A549 (cell line): ENCODE data around the gene SMCO4. TPM values are rescaled to one million over a fixed set of nuclear protein-coding genes. Genes with fewer than 3 reads are reported as not detected.

Source experiments
- ATAC-seq, 2 experiments: fragments of 200-7000 bp in 1 of 2; fragments of >200 bp in 1 of 2; cut with Nextera tagmentation in 1 of 2; cut with Tn5 transposase in 1 of 2; 3 replicates each; pipeline versions ENCODE4 v1.8.0 to v1.9.1; 2018 to 2020; ENCODE audit warnings: mild to moderate bottlenecking in 1 of 2, moderate library complexity in 1 of 2
- CTCF ChIA-PET: fragments of 300-600 bp; sonication (Branson Sonifier 250); formaldehyde crosslinking; extraction: SDS; loops from one replicate; lab custom pipeline; 2021; ENCODE audit warnings: antibody characterized with exemption, inconsistent platforms; lab: Yijun Ruan, JAX
- POLR2A ChIA-PET: fragments of 350-600 bp; formaldehyde crosslinking; extraction: SDS; loops from one replicate; lab custom pipeline; 2021; ENCODE audit warnings: antibody characterized with exemption, inconsistent platforms; lab: Yijun Ruan, JAX
- DNase-seq, 2 experiments: peaks; one replicate each; pipeline versions ENCODE4 v3.0.0 to v3.0.0-alpha.2; 2011 to 2016; ENCODE audit warnings: low read depth in 1 of 2, low spot score in 1 of 2
- FAIRE-seq: peaks from 2 replicates; lab custom pipeline; 2011; peaks lifted over from hg19 to GRCh38; lab: Jason Lieb, UNC
- H3K27ac ChIP-seq, 2 experiments: fragments of >200 bp; sonication (Bioruptor Twin); formaldehyde crosslinking; 3 replicates each; pipeline ENCODE4 v1.5.1; 2016 to 2017
- H3K4me1 ChIP-seq: fragments of >200 bp; sonication (Bioruptor Twin); formaldehyde crosslinking; 3 replicates; pipeline ENCODE4 v1.6.1; 2016
- H3K4me2 ChIP-seq: fragments of >200 bp; sonication (Bioruptor Twin); formaldehyde crosslinking; 3 replicates; pipeline ENCODE4 v1.6.1; 2016
- H3K4me3 ChIP-seq: fragments of >200 bp; sonication (Bioruptor Twin); formaldehyde crosslinking; 3 replicates; pipeline ENCODE4 v1.5.1; 2016
- H3K9me3 ChIP-seq: fragments of >200 bp; sonication (Bioruptor Twin); formaldehyde crosslinking; 3 replicates; pipeline ENCODE4 v1.6.1; 2016
- CBX2 ChIP-seq: fragments of 200-600 bp; sonication (generic); IDR thresholded peaks from 2 replicates; pipeline ENCODE4 v1.6.1; 2016; ENCODE audit warnings: low read depth, mild to moderate bottlenecking, borderline replicate concordance
- E2F6 ChIP-seq: IDR thresholded peaks from 2 replicates; pipeline ENCODE4 v1.6.1; 2012; ENCODE audit warnings: low read depth, borderline replicate concordance
- KDM5A ChIP-seq: fragments of 200-600 bp; sonication (generic); IDR thresholded peaks from 2 replicates; pipeline ENCODE4 v1.6.1; 2016; ENCODE audit warnings: antibody characterized with exemption, mild to moderate bottlenecking
- PHF8 ChIP-seq: fragments of 200-600 bp; sonication (generic); IDR thresholded peaks from 2 replicates; pipeline ENCODE4 v1.6.1; 2016; ENCODE audit warnings: low read depth, mild to moderate bottlenecking, antibody characterized with exemption, moderate library complexity, borderline replicate concordance
- POLR2A ChIP-seq: IDR thresholded peaks from 2 replicates; pipeline ENCODE4 v1.6.1; 2012; ENCODE audit warnings: mild to moderate bottlenecking, low read length
- RAD21 ChIP-seq, 2 experiments: fragments of >200 bp in 1 of 2; sonication (Bioruptor Twin) in 1 of 2; formaldehyde crosslinking in 1 of 2; IDR thresholded peaks in 1 of 2; conservative IDR thresholded peaks in 1 of 2; 2 replicates in 1 of 2; 3 replicates in 1 of 2; pipeline ENCODE4 v1.6.1; 2012 to 2018; ENCODE audit warnings: inconsistent platforms in 1 of 2
- SMC3 ChIP-seq: fragments of >200 bp; sonication (Bioruptor Twin); formaldehyde crosslinking; IDR thresholded peaks from 3 replicates; pipeline ENCODE4 v1.6.1; 2018; ENCODE audit warnings: inconsistent platforms
- ZFP36 ChIP-seq: fragments of 450-650 bp; IDR thresholded peaks from 2 replicates; pipeline ENCODE4 v1.6.1; 2014; ENCODE audit warnings: borderline replicate concordance; ENCODE audit not compliant: partially characterized antibody
- ZSCAN20 ChIP-seq: fragments of 250-450 bp; sonication (Bioruptor Pico); IDR thresholded peaks from 2 replicates; pipeline ENCODE4 v1.8.0; 2022; ENCODE audit warnings: mild to moderate bottlenecking, moderate library complexity
- WGBS: methylation state at CpG from one replicate; pipeline ENCODE4 v1.1.6; 2017; ENCODE audit errors: missing lambda C conversion rate; 5-methylcytosine and 5-hydroxymethylcytosine counted together
- polyA minus RNA-seq: library from RNA; depleted of rRNA, polyadenylated mRNA; stranded (reverse); fragments of >200 nt; gene quantifications from 2 replicates; pipeline ENCODE4 v1.2.3, GENCODE V29; 2011; rRNA and poly(A)+ RNA removed
- polyA plus RNA-seq, 4 experiments: library from polyadenylated mRNA; depleted of rRNA in 3 of 4; stranded (reverse); fragments of >200 nt; fragmentation: RNase III in 1 of 4; extraction: RNeasy Plus Mini Kit Qiagen cat#74134 plus additional on column Dnase treatment in 1 of 4; gene quantifications; 2 replicates in 3 of 4; 3 replicates in 1 of 4; pipeline ENCODE4 v1.2.3, GENCODE V29; 2011 to 2017
- TF ChIP-seq, protein P1 (sequence below): fragments of >200 bp; sonication (Bioruptor Twin); formaldehyde crosslinking; IDR thresholded peaks from 3 replicates; pipeline ENCODE4 v1.5.1; 2016
- TF ChIP-seq, protein P2 (sequence below): IDR thresholded peaks from 2 replicates; pipeline ENCODE4 v1.6.1; 2012
- TF ChIP-seq, protein P3 (sequence below): fragments of 250-450 bp; sonication (Bioruptor Pico); IDR thresholded peaks from 2 replicates; pipeline ENCODE4 v1.5.0; 2021; ENCODE audit warnings: mild to moderate bottlenecking, moderate library complexity, borderline replicate concordance

The SMCO4 gene
- polyA plus RNA-seq (2011; rRNA removed) (10.7 and 11.9 TPM in 2 replicates), polyA plus RNA-seq (2017; fragmentation: RNase III; extraction: RNeasy Plus Mini Kit Qiagen cat#74134 plus additional on column Dnase treatment) (13.4 to 14.8 TPM (median 14.4 TPM) in 3 replicates), polyA minus RNA-seq (2.1 and 2.8 TPM in 2 replicates)
- polyA plus RNA-seq (2012; cell fraction: cytosol; rRNA removed): 21.4 and 22.4 TPM in 2 replicates
- 13.9 and 15.2 TPM in 2 replicates for polyA plus RNA-seq (2012; cell fraction: nucleus; rRNA removed)

- Histone ChIP-seq H3K27ac (peak within 1 kb of the TSS; percentile 91 to 99), H3K4me2 (peak within 1 kb of the TSS; percentile 93), H3K4me1 (peaks cover 20% of the 10 kb centered on the region), H3K9me3 (no peaks in the 10 kb centered on the region), H3K4me3 (peak within 1 kb of the TSS; percentile 84)
- 17% methylated on average over 18 of the region's 59 CpGs for WGBS
- TF ChIP-seq PHF8 (peak; percentile 29; the same call in 1 of the 2 replicates), SMC3 (peak; percentile 71), POLR2A (peak; percentile 32), RAD21 (conservative IDR thresholded peaks at IDR 0.05 in 1 of 2, IDR thresholded peaks at IDR 0.05 in 1 of 2) (peak; percentile 41 to 71; a peak in 4 of 5 replicates), KDM5A (no peak), ZSCAN20 (CRISPR knock-in tag) (no peak), ZFP36 (peak; percentile 99), E2F6 (peak; percentile 37; the same call in 1 of the 2 replicates)
- TF ChIP-seq, protein P1, sequence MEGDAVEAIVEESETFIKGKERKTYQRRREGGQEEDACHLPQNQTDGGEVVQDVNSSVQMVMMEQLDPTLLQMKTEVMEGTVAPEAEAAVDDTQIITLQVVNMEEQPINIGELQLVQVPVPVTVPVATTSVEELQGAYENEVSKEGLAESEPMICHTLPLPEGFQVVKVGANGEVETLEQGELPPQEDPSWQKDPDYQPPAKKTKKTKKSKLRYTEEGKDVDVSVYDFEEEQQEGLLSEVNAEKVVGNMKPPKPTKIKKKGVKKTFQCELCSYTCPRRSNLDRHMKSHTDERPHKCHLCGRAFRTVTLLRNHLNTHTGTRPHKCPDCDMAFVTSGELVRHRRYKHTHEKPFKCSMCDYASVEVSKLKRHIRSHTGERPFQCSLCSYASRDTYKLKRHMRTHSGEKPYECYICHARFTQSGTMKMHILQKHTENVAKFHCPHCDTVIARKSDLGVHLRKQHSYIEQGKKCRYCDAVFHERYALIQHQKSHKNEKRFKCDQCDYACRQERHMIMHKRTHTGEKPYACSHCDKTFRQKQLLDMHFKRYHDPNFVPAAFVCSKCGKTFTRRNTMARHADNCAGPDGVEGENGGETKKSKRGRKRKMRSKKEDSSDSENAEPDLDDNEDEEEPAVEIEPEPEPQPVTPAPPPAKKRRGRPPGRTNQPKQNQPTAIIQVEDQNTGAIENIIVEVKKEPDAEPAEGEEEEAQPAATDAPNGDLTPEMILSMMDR: peak; percentile 58
- TF ChIP-seq, protein P2, sequence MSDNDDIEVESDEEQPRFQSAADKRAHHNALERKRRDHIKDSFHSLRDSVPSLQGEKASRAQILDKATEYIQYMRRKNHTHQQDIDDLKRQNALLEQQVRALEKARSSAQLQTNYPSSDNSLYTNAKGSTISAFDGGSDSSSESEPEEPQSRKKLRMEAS: peak; percentile 47; the same call in 1 of the 2 replicates
- FAIRE-seq (no peak), ATAC-seq (peak; percentile 87 to 93), DNase-seq (peak; percentile 70 to 77)
- CTCF ChIA-PET: no interaction called here
- POLR2A ChIA-PET: no interaction called here
These were observed at the start of gene SMCO4 for GRCh38 chr11:93543292-93543977. TSS of gene SMCO4 (minus strand) at chr11:93543391. CDS start at chr11:93479189, 64,202 bp downstream.

GRCh38 chr11:93591247-93591898 lies 48.2 kb upstream of the SMCO4 start:
- TF ChIP-seq CBX2 (no peak), ZFP36 (no peak)
- TF ChIP-seq, protein P3, sequence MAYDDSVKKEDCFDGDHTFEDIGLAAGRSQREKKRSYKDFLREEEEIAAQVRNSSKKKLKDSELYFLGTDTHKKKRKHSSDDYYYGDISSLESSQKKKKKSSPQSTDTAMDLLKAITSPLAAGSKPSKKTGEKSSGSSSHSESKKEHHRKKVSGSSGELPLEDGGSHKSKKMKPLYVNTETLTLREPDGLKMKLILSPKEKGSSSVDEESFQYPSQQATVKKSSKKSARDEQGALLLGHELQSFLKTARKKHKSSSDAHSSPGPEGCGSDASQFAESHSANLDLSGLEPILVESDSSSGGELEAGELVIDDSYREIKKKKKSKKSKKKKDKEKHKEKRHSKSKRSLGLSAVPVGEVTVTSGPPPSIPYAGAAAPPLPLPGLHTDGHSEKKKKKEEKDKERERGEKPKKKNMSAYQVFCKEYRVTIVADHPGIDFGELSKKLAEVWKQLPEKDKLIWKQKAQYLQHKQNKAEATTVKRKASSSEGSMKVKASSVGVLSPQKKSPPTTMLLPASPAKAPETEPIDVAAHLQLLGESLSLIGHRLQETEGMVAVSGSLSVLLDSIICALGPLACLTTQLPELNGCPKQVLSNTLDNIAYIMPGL (CRISPR knock-in tag): no peak
- TF ChIP-seq, protein P1: no peak
- ChIA-PET POLR2A (interaction anchor here (0.7 kb wide), 1 partner anchor 83 kb away, joined by 5 read pairs; no protein-coding TSS in a partner anchor), CTCF (no interaction called here)
- H3K4me2 ChIP-seq: no peak overlapping the region
- FAIRE-seq (no peak), DNase-seq (no peak), ATAC-seq (no peak)
- H3K4me1 ChIP-seq: peaks cover 17% of the 10 kb centered on the region; the same call in 2 of the 3 replicates
- no peaks in the 10 kb centered on the region for H3K9me3 ChIP-seq
- no peak overlapping the region for H3K4me3 ChIP-seq
- WGBS: 59% methylated on average over 6 of the region's 6 CpGs
- H3K27ac ChIP-seq: no peak overlapping the region
